ENCODE data around the gene RWDD3.

The RWDD3 gene

GRCh38 chr1:95233737-95234500, at the start of gene RWDD3:
Gene RWDD3, plus strand, starts transcription at chr1:95234210. Its CDS starts 21 bp downstream, at chr1:95234231.
- no peak for DNase-seq (ENCODE audit: low read depth, low spot score)

- no peak for DNase-seq (ENCODE audit: low read depth, low spot score)
These were observed 47.9 kb upstream of the RWDD3 start for GRCh38 chr1:95186149-95186548.

GRCh38 chr1:95193591-95193990, 40.4 kb upstream of the RWDD3 start:
- DNase-seq (ENCODE audit: low read depth, low spot score), result no peak

- no peak for DNase-seq (ENCODE audit: low read depth, low spot score)
These were observed 39.0 kb upstream of the RWDD3 start for GRCh38 chr1:95195046-95195445.

GRCh38 chr1:95196017-95196416, 38.0 kb upstream of the RWDD3 start:
- no peak for DNase-seq (ENCODE audit: low read depth, low spot score)

DNA sequence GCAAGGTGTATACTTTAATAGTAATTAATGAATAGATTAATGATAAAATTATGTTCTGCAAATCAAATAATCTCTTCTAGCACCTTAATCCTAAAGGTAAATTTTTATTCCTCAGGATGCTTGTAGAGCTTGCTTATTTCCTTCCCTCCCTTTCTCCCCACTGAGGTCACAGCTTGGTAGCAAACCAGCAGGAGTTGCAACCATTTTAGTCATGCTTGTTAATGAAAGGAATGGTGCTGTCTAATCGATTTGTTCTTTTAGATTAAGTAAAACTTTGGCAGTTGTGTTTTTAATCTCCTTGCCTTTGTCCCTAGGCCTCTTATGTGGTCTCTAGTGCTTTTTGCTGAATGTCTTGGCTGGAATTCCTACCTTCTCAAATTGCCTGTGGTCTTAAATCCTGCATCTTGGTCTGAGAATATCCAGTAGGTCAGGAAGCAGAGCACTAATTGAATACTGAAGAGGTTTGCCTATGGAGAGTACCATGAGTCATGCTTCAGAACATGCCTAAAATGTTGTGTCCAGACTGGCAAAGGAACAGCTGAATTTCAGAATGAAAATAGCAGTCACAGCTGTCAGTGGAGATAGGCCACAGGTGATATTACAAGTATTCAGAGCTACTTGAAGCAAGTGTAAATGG, 36.3 kb upstream of the RWDD3 start:
- no peak for DNase-seq (ENCODE audit: low read depth, low spot score)

DNA sequence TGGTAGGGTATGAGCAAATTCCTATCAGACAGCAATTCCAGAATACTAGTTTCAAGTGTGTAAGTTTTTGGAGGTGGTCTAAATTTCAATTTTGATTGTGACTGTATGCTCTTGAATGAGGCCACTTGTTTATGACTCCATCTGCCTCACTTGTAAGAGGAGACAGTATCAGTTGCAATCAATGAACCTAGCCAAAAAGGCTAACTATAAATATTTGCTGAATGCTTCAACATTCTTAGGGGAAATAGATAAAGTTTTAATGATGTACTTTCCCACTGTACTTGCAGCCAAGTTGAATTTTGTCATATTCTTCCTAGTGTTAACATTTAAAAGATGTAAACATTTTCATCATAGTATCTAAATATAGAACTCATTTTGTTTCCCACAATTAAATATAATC, 32.1 kb upstream of the RWDD3 start:
- DNase-seq (ENCODE audit: low read depth, low spot score), result no peak

- no peak for DNase-seq (ENCODE audit: low read depth, low spot score)
These were observed 30.0 kb upstream of the RWDD3 start for GRCh38 chr1:95203908-95204437.

DNA sequence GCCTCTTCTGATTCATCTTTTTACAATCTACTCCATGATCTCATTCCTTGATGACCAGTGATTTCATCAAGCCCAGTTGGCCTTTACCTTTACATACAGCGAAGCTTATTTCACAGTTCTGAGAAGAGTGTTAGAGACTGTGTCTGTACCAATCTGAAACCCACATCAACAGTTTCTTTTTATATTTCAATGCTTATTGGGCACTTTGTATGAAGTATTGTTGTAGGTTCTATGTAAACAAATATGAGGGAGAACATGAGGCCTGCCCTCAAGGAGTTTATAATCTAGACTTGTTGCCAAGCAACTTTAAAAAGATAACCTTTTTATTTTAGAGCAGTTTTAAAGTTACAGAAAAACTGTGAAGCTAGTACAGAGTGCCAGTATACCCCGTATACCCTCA, 27.5 kb upstream of the RWDD3 start:
- no peak for DNase-seq (ENCODE audit: low read depth, low spot score)

DNA sequence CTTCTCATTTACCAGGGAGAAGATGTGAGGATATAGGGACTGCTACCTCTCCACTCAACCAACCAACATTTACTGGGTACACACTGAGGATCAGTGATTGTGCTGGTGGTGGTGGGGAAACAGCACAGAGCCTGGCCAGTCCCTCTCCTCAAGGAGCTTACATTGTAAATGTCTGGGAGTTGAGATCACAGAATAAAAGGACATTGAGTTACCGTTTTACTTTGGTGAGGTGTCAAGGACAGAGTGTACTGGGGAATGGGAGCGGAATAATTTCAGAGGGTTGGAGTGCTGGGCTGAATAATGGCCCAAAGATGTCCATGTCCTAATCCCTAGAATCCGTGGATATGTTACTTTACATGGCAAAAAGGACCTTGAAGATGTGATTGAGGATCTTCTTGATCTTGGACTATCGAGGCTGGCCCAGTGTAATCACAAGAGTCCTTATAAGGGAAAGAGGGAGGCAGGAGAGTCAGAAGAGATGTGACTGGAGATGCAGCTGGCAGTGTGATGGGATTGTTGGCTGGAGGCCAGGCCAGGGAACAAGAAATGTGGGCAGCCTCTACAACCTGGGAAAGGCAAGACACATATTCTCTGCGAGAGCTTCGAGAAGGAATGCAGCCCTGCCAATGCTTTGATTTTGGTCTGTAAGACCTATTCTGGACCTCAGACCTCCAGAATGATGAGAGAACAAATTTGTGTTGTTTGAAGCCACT, 26.6 kb upstream of the RWDD3 start:
- DNase-seq (ENCODE audit: low read depth, low spot score), result no peak

GRCh38 chr1:95208876-95209275, 25.1 kb upstream of the RWDD3 start:
- DNase-seq (ENCODE audit: low read depth, low spot score), result no peak

DNA sequence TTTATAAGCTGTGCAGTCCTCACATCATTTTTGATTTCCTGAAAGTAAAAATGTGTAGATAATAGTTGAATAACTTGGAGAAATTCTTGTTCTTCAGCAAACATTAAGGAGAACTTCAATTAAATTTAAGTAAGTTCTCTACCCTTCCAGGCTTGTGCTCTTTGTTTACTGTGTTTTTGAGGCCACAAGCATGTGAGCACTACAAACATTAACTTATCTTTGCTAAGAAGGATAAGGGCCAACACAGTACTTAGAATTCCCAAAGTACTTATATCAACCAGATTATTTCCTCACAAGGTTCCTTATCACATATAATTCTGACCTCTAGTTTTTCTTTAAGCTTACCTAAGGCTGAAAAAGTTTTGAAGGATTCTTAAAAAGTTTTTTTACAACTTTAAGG, 24.7 kb upstream of the RWDD3 start:
- DNase-seq (ENCODE audit: low read depth, low spot score), result no peak

GRCh38 chr1:95216292-95216990, 17.6 kb upstream of the RWDD3 start:
- no peak for DNase-seq (ENCODE audit: low read depth, low spot score)

GRCh38 chr1:95217371-95217770, 16.6 kb upstream of the RWDD3 start:
- no peak for DNase-seq (ENCODE audit: low read depth, low spot score)

DNA sequence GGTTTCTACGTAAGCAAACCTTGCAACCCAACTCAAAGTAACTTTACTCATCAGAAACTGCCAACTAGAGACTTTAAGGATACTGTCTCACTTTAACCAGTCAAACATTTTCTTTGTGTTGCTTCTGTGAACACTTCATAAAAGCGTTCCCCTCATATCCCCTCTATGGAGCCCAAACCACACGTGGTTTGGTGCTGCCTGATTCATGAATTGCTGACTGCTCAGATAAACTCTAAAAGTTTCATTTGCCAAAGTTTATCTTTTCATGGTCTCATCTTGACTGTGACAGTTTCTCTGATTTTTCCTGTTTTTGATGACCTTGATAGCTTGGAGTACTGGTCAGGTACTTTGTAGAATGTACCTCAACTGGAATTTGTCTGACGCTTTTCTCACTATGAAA, 14.6 kb upstream of the RWDD3 start:
- DNase-seq (ENCODE audit: low read depth, low spot score), result no peak

- DNase-seq (ENCODE audit: low read depth, low spot score), result no peak
These were observed 12.7 kb upstream of the RWDD3 start for GRCh38 chr1:95221306-95221705.

- DNase-seq (ENCODE audit: low read depth, low spot score), result no peak
These were observed 11.4 kb upstream of the RWDD3 start for GRCh38 chr1:95222629-95223028.

DNA sequence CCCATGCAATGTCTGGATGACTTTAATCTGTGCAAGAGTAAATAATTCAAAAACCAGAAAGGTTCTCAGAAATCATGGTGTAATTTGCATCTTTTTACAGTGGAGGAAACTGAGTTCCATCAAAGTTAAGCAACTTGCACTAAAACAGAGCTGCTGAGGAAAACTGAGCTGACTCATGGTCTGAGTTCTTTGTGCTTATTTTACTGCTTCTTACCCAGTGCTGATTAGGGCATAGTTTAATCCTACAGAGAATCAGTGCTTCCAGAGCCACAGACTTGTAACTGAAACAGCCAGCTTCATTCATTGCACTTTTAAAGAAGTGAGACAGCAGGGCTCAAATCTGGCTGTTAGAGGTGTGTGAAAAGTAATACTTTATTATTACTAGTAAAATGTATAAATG, 10.9 kb upstream of the RWDD3 start:
- no peak for DNase-seq (ENCODE audit: low read depth, low spot score)

- no peak for DNase-seq (ENCODE audit: low read depth, low spot score)
These were observed 7.0 kb upstream of the RWDD3 start for GRCh38 chr1:95226781-95227660.

DNA sequence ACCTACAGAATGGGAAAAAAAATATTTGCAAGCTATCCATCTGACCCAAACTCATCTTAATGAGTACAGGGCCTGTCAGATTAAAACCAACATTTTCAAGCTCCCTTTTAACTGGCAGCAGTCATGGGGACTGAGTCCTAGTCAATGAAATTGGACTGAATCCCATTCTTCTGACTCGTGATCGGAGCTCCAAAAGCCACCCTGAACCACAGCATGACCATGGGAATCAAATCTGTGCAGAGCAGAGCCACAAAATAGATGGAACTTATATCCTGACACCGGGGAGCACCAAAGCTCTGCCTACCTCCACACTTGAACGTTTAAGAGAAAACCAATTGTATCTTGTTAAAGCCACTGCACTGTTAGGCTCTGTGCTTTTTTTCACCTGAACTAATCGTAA, 5.0 kb upstream of the RWDD3 start:
- DNase-seq (ENCODE audit: low read depth, low spot score), result no peak

DNA sequence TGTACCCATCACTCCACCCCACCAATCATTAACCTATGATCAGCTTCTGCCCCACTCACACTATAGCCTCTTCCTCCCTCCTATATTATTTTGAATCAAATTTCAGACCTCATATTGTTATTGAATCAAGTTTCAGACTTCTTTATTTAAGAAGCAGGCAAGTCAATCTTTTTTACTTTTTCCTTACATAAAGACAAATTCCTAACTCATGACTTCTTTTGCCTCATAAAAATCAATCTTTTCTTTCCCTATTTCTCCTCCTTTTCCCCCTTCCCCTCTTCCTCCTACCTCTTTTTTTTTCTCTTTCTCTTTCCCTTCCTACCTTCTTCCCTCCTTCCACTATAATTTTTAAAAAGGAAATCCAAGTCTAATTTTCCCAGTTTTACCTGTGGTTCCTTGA, 4.3 kb upstream of the RWDD3 start:
- DNase-seq (ENCODE audit: low read depth, low spot score), result no peak

Data from iPS DF 19.7 (cell line).